PC-9 (cell line): ENCODE measurements around the gene PTPN18.

Experiments
- CTCF ChIP-seq: fragments of 200-600 bp; sonication (generic); conservative IDR thresholded peaks from 2 replicates; pipeline ENCODE4 v1.6.1; 2017; ENCODE audit warnings: mixed run types, antibody characterized with exemption, mild to moderate bottlenecking, moderate library complexity
- EZH2 ChIP-seq: fragments of 200-600 bp; sonication (generic); IDR thresholded peaks from 2 replicates; pipeline ENCODE4 v1.8.0; 2017; ENCODE audit warnings: antibody characterized with exemption, low read depth

DNA sequence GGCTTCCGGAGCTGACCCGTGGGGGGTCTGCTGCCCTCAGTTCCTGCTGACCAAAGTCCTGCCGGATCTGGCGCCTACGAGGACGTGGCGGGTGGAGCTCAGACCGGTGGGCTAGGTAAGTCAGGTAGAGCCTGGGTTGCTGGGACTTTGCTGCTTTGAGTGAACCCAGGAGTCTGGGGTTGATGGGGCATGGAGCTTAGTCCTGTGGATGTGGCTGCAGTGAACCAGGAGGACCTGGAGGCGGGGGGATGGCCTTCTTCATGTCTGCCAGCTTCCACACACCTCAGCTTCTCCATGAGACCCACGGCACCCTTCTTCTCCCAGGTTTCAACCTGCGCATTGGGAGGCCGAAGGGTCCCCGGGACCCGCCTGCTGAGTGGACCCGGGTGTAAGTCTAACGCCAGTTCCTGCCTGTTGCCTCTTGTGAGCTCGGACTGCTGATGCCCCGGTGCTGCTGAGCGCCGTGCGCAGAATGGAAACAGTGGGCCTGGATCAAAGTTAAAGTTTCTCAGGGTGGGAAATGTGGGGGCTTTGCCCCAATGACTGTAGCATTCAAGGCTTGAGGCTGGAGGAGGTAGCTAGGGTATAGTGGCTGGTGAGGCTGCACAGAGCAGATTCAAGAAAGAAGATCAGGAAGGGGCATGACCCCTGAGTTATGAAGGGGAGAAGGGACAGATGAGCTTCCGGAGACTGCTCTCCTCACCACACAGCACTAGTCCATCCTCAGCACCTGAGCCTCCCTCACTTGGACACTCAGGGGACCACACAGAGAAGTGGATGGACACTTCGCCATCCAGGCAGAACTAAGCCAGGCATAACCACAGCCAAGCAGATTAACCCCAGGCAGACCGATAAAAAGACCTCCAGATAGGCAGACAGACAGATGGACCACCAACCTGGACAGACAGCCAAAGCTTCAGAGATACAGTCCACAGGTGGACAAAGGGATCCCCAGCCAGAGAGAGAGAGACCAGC lies 17.3 kb downstream of the PTPN18 start:
- peak; percentile 47; the same call in 1 of the 2 replicates for TF ChIP-seq CTCF
- TF ChIP-seq EZH2 = no peak
